SK-N-SH (cell line): ENCODE results near the gene DDX52. TPM values are rescaled to one million over a fixed set of nuclear protein-coding genes. Genes with fewer than 3 reads are reported as not detected.

ENCODE experiments used
- CTCF ChIA-PET: fragments of 300-600, 350-600 bp; formaldehyde crosslinking; extraction: SDS; loops from one replicate; lab custom pipeline; 2021; lab: Yijun Ruan, JAX
- POLR2A ChIA-PET: fragments of 350-600 bp; sonication (Branson Sonifier 250); formaldehyde crosslinking; extraction: SDS; loops from one replicate; lab custom pipeline; 2020; ENCODE audit warnings: antibody characterized with exemption, inconsistent platforms; lab: Yijun Ruan, JAX
- DNase-seq: peaks from one replicate; pipeline ENCODE4 v3.0.0; 2012
- H2AFZ ChIP-seq: fragments of 200-600 bp; sonication (generic); 2 replicates; pipeline ENCODE4 v1.8.1; 2016; ENCODE audit warnings: antibody characterized with exemption, mild to moderate bottlenecking, low read depth
- H3F3A ChIP-seq: fragments of 200-600 bp; sonication (generic); replicated peaks from 2 replicates; pipeline ENCODE3; 2016; ENCODE audit warnings: antibody characterized with exemption, mild to moderate bottlenecking; ENCODE audit not compliant: insufficient read depth
- H3K27ac ChIP-seq, 2 experiments: fragments of 200-500 bp in 1 of 2; fragments of 200-600 bp in 1 of 2; sonication (Bioruptor generic) in 1 of 2; sonication (generic), shearing (Covaris generic) in 1 of 2; 2 replicates each; pipeline versions ENCODE4 v1.5.1 to v1.6.1; 2014 to 2016; ENCODE audit warnings: low read depth in 2 of 2, inconsistent platforms in 1 of 2, low read length in 1 of 2, mild to moderate bottlenecking in 1 of 2, mixed read lengths in 1 of 2
- H3K27me3 ChIP-seq: fragments of 200-600 bp; sonication (generic), shearing (Covaris generic); 2 replicates; pipeline ENCODE4 v1.6.1; 2016; ENCODE audit warnings: mixed run types; ENCODE audit not compliant: insufficient read depth
- H3K36me3 ChIP-seq, 2 experiments: fragments of 200-500 bp in 1 of 2; fragments of 200-600 bp in 1 of 2; sonication (Bioruptor generic) in 1 of 2; sonication (generic) in 1 of 2; replicated peaks in 1 of 2; 2 replicates each; pipeline versions ENCODE3 to v1.5.1; 2014 to 2016; ENCODE audit warnings: low read length in 1 of 2, mild to moderate bottlenecking in 1 of 2; ENCODE audit not compliant: insufficient read depth in 2 of 2, control insufficient read depth in 1 of 2
- H3K4me1 ChIP-seq, 2 experiments: fragments of 200-500 bp in 1 of 2; fragments of 200-600 bp in 1 of 2; sonication (Bioruptor generic) in 1 of 2; sonication (generic), shearing (Covaris generic) in 1 of 2; 2 replicates each; pipeline versions ENCODE4 v1.5.1 to v1.6.1; 2014 to 2016; ENCODE audit warnings: low read depth in 1 of 2, low read length in 1 of 2, mixed run types in 1 of 2; ENCODE audit not compliant: insufficient read depth in 2 of 2, control insufficient read depth in 1 of 2
- H3K4me2 ChIP-seq: fragments of 200-600 bp; sonication (generic), shearing (Covaris generic); 2 replicates; pipeline ENCODE4 v1.6.1; 2017; ENCODE audit warnings: mixed run types
- H3K4me3 ChIP-seq, 2 experiments: fragments of 200-500 bp in 1 of 2; fragments of 200-600 bp in 1 of 2; sonication (Bioruptor generic) in 1 of 2; sonication (generic), shearing (Covaris generic) in 1 of 2; 2 replicates each; pipeline versions ENCODE4 v1.5.1 to v1.8.1; 2014 to 2016; ENCODE audit warnings: low read depth in 2 of 2, inconsistent platforms in 1 of 2, low read length in 1 of 2, mild to moderate bottlenecking in 1 of 2, mixed read lengths in 1 of 2, moderate library complexity in 1 of 2
- H3K79me2 ChIP-seq: fragments of 200-600 bp; sonication (generic); 2 replicates; pipeline ENCODE4 v1.8.1; 2017; ENCODE audit warnings: mild to moderate bottlenecking; ENCODE audit not compliant: insufficient read depth
- H3K9ac ChIP-seq: fragments of 200-600 bp; sonication (generic); 2 replicates; pipeline ENCODE4 v1.6.1; 2017; ENCODE audit warnings: mixed run types
- H3K9me2 ChIP-seq: fragments of 200-600 bp; sonication (generic); 2 replicates; pipeline ENCODE4 v1.6.1; 2017; ENCODE audit warnings: mixed run types
- H3K9me3 ChIP-seq: fragments of 200-600 bp; sonication (generic); 2 replicates; pipeline ENCODE4 v1.6.1; 2017; ENCODE audit warnings: mixed run types, mild to moderate bottlenecking, moderate library complexity
- H4K20me1 ChIP-seq: fragments of 200-600 bp; sonication (generic); 2 replicates; pipeline ENCODE4 v1.6.1; 2017; ENCODE audit warnings: mild to moderate bottlenecking, mixed run types; ENCODE audit not compliant: insufficient read depth
- ELF1 ChIP-seq: IDR thresholded peaks from 2 replicates; pipeline ENCODE4 v1.4.0; 2012
- JUND ChIP-seq: IDR thresholded peaks from 2 replicates; pipeline ENCODE4 v1.4.0; 2012
- MXI1 ChIP-seq: IDR thresholded peaks from 2 replicates; pipeline ENCODE4 v1.6.1; 2012; ENCODE audit warnings: mild to moderate bottlenecking, low read depth, low read length, improper control_type of control experiment
- RCOR1 ChIP-seq: fragments of 150-350 bp; IDR thresholded peaks from 2 replicates; pipeline ENCODE4 v1.6.1; 2017; ENCODE audit warnings: antibody characterized with exemption, low read length
- REST ChIP-seq: IDR thresholded peaks from 2 replicates; pipeline ENCODE4 v1.6.1; 2012; ENCODE audit warnings: mild to moderate bottlenecking, low read depth, low read length, moderate library complexity
- RXRA ChIP-seq: IDR thresholded peaks from 2 replicates; pipeline ENCODE4 v1.4.0; 2012; ENCODE audit warnings: low read depth, mild to moderate bottlenecking, borderline replicate concordance
- SIN3A ChIP-seq: IDR thresholded peaks from 2 replicates; pipeline ENCODE4 v1.6.1; 2012; ENCODE audit warnings: low read depth, mild to moderate bottlenecking, low read length, moderate library complexity, borderline replicate concordance
- TAF1 ChIP-seq: IDR thresholded peaks from 2 replicates; pipeline ENCODE4 v1.6.1; 2012; ENCODE audit warnings: low read depth, mild to moderate bottlenecking, low read length, moderate library complexity, borderline replicate concordance
- WGBS: methylation state at CpG from one replicate; pipeline ENCODE4 v1.1.6; 2017; ENCODE audit warnings: low lambda C conversion rate; 5-methylcytosine and 5-hydroxymethylcytosine counted together
- polyA plus RNA-seq, 3 experiments: library from polyadenylated mRNA; depleted of rRNA; stranded (reverse); fragments of >200 nt; gene quantifications; 2 replicates each; pipeline ENCODE4 v1.2.3, GENCODE V29; 2012
- TF ChIP-seq, protein P1 (sequence below): fragments of 150-350 bp; IDR thresholded peaks from 2 replicates; pipeline ENCODE4 v1.6.1; 2016; ENCODE audit warnings: mild to moderate bottlenecking, low read depth, low read length
- TF ChIP-seq, protein P2 (sequence below): IDR thresholded peaks from 2 replicates; pipeline ENCODE4 v1.4.0; 2012; ENCODE audit warnings: low read depth

The DDX52 gene
- polyA plus RNA-seq, 1 of the 3 experiments (the other 2 are of a cell fraction) = 7.3 TPM

- TF ChIP-seq, protein P1, sequence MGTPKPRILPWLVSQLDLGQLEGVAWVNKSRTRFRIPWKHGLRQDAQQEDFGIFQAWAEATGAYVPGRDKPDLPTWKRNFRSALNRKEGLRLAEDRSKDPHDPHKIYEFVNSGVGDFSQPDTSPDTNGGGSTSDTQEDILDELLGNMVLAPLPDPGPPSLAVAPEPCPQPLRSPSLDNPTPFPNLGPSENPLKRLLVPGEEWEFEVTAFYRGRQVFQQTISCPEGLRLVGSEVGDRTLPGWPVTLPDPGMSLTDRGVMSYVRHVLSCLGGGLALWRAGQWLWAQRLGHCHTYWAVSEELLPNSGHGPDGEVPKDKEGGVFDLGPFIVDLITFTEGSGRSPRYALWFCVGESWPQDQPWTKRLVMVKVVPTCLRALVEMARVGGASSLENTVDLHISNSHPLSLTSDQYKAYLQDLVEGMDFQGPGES = no peak
- TF ChIP-seq SIN3A (no peak), MXI1 (no peak), ELF1 (no peak), REST (no peak)
These were observed 35.5 kb downstream of the DDX52 start (continued) for GRCh38 chr17:37607637-37608331.

GRCh38 chr17:37605813-37606505 lies 37.3 kb downstream of the DDX52 start:
- H3K27ac ChIP-seq = no peak overlapping the region
- H3K4me3 ChIP-seq = no peak overlapping the region
- no peaks in the 10 kb centered on the region for H3K27me3 ChIP-seq
- H3K9me2 ChIP-seq = no peaks in the 10 kb centered on the region
- POLR2A ChIA-PET = no interaction called here
- CTCF ChIA-PET = no interaction called here
- H3K4me1 ChIP-seq = peaks cover 0 to 10% of the 10 kb centered on the region in 2 experiments; a peak in 3 of 4 replicates
- peak overlapping the region; percentile 17; the same call in 1 of the 2 replicates for H3K4me2 ChIP-seq
- H3K79me2 ChIP-seq = peaks cover 81% of the 10 kb centered on the region
- H3K9me3 ChIP-seq = no peaks in the 10 kb centered on the region
- no peak overlapping the region for H3K9ac ChIP-seq
- DNase-seq = no peak
- WGBS = 97% methylated on average over 7 of the region's 7 CpGs
- TF ChIP-seq RCOR1 (no peak), RXRA (no peak), TAF1 (no peak), MXI1 (no peak), JUND (no peak)
- TF ChIP-seq, protein P2, sequence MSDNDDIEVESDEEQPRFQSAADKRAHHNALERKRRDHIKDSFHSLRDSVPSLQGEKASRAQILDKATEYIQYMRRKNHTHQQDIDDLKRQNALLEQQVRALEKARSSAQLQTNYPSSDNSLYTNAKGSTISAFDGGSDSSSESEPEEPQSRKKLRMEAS = no peak
- H3K36me3 ChIP-seq = peaks cover 8 to 35% of the 10 kb centered on the region in 2 experiments
- H4K20me1 ChIP-seq = no peaks in the 10 kb centered on the region
- H3F3A ChIP-seq = peaks cover 14% of the 10 kb centered on the region
- H2AFZ ChIP-seq = no peak overlapping the region
